ENCODE results near the gene ANKK1. TPM values are rescaled to one million over a fixed set of nuclear protein-coding genes. Genes with fewer than 3 reads are reported as not detected.

Gene ANKK1
- total RNA-seq (0.89 and 1.1 TPM in 2 replicates), polyA plus RNA-seq (3.0 and 5.3 TPM in 2 replicates), polyA minus RNA-seq (1.9 and 2.4 TPM in 2 replicates)
- total RNA-seq (2013) = 0.44 TPM

GRCh38 chr11:113387605-113388211 lies at the start of gene ANKK1:
TSS of gene ANKK1 (plus strand) at chr11:113387779. CDS start at chr11:113387885, 106 bp downstream.
- ChIA-PET CTCF (no interaction called here), POLR2A (no interaction called here)
- peaks cover 0 to 11% (median 0%) of the 10 kb centered on the region in 3 donors for H3K9me3 ChIP-seq (ENCODE audit: control extremely low read depth in 1 of 3, control insufficient read depth in 2 of 3, insufficient read depth in 1 of 3, low read length in 2 of 3)
- no peak within 1 kb of the TSS for H3K27ac ChIP-seq (ENCODE audit: low read length in 2 of 2)
- Mint-ChIP-seq H3K9me3 (ENCODE audit: insufficient read depth) (no peaks in the 10 kb centered on the region), H3K27ac (no peak within 1 kb of the TSS), H3K4me3 (no peak within 1 kb of the TSS), H3K27me3 (peaks cover 4% of the 10 kb centered on the region), H3K4me1 (no peaks in the 10 kb centered on the region)
- no peak within 1 kb of the TSS for H2AFZ ChIP-seq (ENCODE audit: insufficient read depth, low read depth, low read length, poor library complexity, severe bottlenecking)
- no peaks in the 10 kb centered on the region for H3K36me3 ChIP-seq (replicated peaks in 1 of 2; ENCODE audit: control extremely low read depth in 1 of 2, control insufficient read depth in 1 of 2, extremely low read depth in 1 of 2, insufficient read depth in 2 of 2, low read length in 1 of 2)
- peaks cover 0 to 9% of the 10 kb centered on the region in 2 donors for H3K4me1 ChIP-seq (ENCODE audit: control insufficient read depth in 2 of 2, insufficient read depth in 2 of 2, low read length in 2 of 2)
- TF ChIP-seq, protein P1, sequence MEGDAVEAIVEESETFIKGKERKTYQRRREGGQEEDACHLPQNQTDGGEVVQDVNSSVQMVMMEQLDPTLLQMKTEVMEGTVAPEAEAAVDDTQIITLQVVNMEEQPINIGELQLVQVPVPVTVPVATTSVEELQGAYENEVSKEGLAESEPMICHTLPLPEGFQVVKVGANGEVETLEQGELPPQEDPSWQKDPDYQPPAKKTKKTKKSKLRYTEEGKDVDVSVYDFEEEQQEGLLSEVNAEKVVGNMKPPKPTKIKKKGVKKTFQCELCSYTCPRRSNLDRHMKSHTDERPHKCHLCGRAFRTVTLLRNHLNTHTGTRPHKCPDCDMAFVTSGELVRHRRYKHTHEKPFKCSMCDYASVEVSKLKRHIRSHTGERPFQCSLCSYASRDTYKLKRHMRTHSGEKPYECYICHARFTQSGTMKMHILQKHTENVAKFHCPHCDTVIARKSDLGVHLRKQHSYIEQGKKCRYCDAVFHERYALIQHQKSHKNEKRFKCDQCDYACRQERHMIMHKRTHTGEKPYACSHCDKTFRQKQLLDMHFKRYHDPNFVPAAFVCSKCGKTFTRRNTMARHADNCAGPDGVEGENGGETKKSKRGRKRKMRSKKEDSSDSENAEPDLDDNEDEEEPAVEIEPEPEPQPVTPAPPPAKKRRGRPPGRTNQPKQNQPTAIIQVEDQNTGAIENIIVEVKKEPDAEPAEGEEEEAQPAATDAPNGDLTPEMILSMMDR (IDR thresholded peaks at IDR 0.05) = no peak
- no peak for TF ChIP-seq EZH2 (IDR thresholded peaks at IDR 0.05; ENCODE audit: borderline replicate concordance, insufficient read depth, low read depth, low read length, poor library complexity, severe bottlenecking)
- H3K9ac ChIP-seq (ENCODE audit: low read length) = no peak within 1 kb of the TSS
- 26% methylated on average over 46 of the region's 46 CpGs for WGBS (ENCODE audit: insufficient coverage)
- no peaks in the 10 kb centered on the region for H3K79me2 ChIP-seq (ENCODE audit: control insufficient read depth, insufficient read depth, low read length)
- no peak within 1 kb of the TSS for H3K4me3 ChIP-seq (ENCODE audit: control extremely low read depth in 1 of 5, extremely low read depth in 1 of 5, insufficient read depth in 1 of 5, low read depth in 2 of 5, low read length in 4 of 5)
- DNase-seq (no peak), ATAC-seq (ENCODE audit: low read depth) (no peak)
- H3K27me3 ChIP-seq (replicated peaks in 1 of 4; ENCODE audit: control extremely low read depth in 1 of 4, control insufficient read depth in 3 of 4, insufficient read depth in 4 of 4, low read length in 3 of 4) = peaks cover 0 to 28% (median 19%) of the 10 kb centered on the region in 4 experiments
- no peaks in the 10 kb centered on the region for H4K20me1 ChIP-seq (ENCODE audit: control insufficient read depth, insufficient read depth, low read length, poor library complexity, severe bottlenecking)
- intact Hi-C loops (cut with micrococcal nuclease) = no loop called here
- no peak within 1 kb of the TSS for H3K4me2 ChIP-seq (replicated peaks; ENCODE audit: low read depth, low read length, poor library complexity, severe bottlenecking)

GRCh38 chr11:113338730-113339129 lies 48.8 kb upstream of the ANKK1 start:
- Histone ChIP-seq H3K4me3 (ENCODE audit: control extremely low read depth in 1 of 5, extremely low read depth in 1 of 5, insufficient read depth in 1 of 5, low read depth in 2 of 5, low read length in 4 of 5) (no peak overlapping the region), H3K9ac (ENCODE audit: low read length) (no peak overlapping the region), H3K79me2 (ENCODE audit: control insufficient read depth, insufficient read depth, low read length) (no peaks in the 10 kb centered on the region), H2AFZ (ENCODE audit: insufficient read depth, low read depth, low read length, poor library complexity, severe bottlenecking) (no peak overlapping the region), H3K4me1 (ENCODE audit: control insufficient read depth in 2 of 2, insufficient read depth in 2 of 2, low read length in 2 of 2) (no peaks in the 10 kb centered on the region), H3K36me3 (replicated peaks in 1 of 2; ENCODE audit: control extremely low read depth in 1 of 2, control insufficient read depth in 1 of 2, extremely low read depth in 1 of 2, insufficient read depth in 2 of 2, low read length in 1 of 2) (peaks cover 0 to 79% of the 10 kb centered on the region in 2 experiments), H3K27ac (ENCODE audit: low read length in 2 of 2) (no peak overlapping the region), H4K20me1 (ENCODE audit: control insufficient read depth, insufficient read depth, low read length, poor library complexity, severe bottlenecking) (no peaks in the 10 kb centered on the region), H3K4me2 (replicated peaks; ENCODE audit: low read depth, low read length, poor library complexity, severe bottlenecking) (no peak overlapping the region), H3K27me3 (replicated peaks in 1 of 4; ENCODE audit: control extremely low read depth in 1 of 4, control insufficient read depth in 3 of 4, insufficient read depth in 4 of 4, low read length in 3 of 4) (no peaks in the 10 kb centered on the region), H3K9me3 (ENCODE audit: control extremely low read depth in 1 of 3, control insufficient read depth in 2 of 3, insufficient read depth in 1 of 3, low read length in 2 of 3) (no peaks in the 10 kb centered on the region)
- no peak for ATAC-seq (ENCODE audit: low read depth)
- Mint-ChIP-seq H3K27ac (no peak overlapping the region), H3K4me1 (no peaks in the 10 kb centered on the region), H3K9me3 (ENCODE audit: insufficient read depth) (no peaks in the 10 kb centered on the region), H3K4me3 (no peak overlapping the region), H3K27me3 (no peaks in the 10 kb centered on the region)
- ChIA-PET CTCF (no interaction called here), POLR2A (no interaction called here)
- intact Hi-C loops (cut with micrococcal nuclease) = no loop called here
- 99% methylated on average over 4 of the region's 4 CpGs for WGBS (ENCODE audit: insufficient coverage)
- DNase-seq = no peak
- TF ChIP-seq, protein P1 (IDR thresholded peaks at IDR 0.05) = no peak

All from B cell (primary cell).